DLD1 (cell line): ENCODE data around the gene PDE3B.
"Not testable (repeated sequence)": the region's sequence is repeated elsewhere in the genome, so short reads cannot be mapped to it uniquely, and the experiment has no call there.

Experiments used
- in situ Hi-C: cut with HindIII; loops from 2 replicates; pipeline ENCODE4 v1.10.0; 2017; ENCODE audit warnings: low sequenced_read_pairs

The PDE3B gene

GRCh38 chr11:14789879-14790484 is 146.4 kb downstream of the PDE3B start:
- in situ Hi-C loops = no loop called here

- in situ Hi-C loops = no loop called here
Measured at GRCh38 chr11:14793546-14793945, 149.9 kb downstream of the PDE3B start.

DNA sequence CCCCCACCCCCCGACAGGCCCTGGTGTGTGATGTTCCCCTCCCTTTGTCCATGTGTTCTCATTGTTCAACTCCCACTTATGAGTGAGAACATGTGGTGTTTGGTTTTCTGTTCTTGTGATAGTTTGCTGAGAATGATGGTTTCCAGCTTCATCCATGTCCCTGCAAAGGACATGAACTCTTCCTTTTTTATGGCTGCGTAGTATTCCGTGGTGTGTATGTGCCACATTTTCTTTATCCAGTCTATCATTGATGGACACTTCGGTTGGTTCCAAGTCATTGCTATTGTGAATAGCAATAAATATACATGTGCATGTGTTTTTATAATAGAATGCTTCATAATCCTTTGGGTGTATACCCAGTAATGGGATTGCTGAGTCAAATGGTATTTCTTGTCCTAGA is 152.4 kb downstream of the PDE3B start:
- in situ Hi-C loops = not testable (repeated sequence)

GRCh38 chr11:14803846-14804245 is 160.2 kb downstream of the PDE3B start:
- in situ Hi-C loops = no loop called here

- in situ Hi-C loops = no loop called here
Measured at GRCh38 chr11:14809466-14809865, 165.9 kb downstream of the PDE3B start.

- in situ Hi-C loops = no loop called here
Measured at GRCh38 chr11:14812757-14813156, 169.2 kb downstream of the PDE3B start.

DNA sequence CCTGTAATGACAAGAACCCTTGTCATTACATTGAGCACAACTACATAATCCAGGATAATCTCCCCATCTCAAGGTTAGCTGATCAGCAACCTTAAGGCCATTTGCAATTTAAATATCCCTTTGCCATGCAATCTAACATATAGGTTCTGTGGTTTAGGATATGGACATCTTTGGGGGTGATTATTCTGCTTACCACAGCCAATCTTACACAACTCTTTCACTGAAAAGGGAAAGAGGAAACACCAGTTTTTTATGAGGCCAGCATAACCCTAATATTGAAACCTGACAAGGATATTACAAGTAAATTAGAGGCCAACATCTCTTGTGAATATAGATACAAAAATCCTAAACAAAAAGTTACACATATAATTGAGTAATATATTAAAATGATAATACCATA is 169.9 kb downstream of the PDE3B start:
- in situ Hi-C loops = no loop called here

DNA sequence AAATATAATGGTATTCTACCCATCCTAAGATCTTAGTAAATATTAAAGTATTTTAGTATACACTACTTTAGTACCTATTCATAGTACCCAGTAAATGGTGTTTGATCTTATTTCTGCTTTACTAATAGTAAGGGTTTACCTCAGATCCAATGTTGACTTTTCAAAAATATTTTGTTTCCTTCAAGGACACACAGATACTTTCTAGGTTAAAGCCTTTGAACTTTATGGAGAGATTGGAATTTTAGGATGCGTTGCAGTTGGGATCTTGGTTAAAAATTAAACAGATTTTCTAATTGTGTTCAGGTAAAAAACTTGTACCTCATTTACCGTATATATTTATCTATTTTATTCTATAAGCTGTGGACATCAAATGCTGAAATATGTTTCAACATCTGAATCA is 175.2 kb downstream of the PDE3B start:
- in situ Hi-C loops = no loop called here

DNA sequence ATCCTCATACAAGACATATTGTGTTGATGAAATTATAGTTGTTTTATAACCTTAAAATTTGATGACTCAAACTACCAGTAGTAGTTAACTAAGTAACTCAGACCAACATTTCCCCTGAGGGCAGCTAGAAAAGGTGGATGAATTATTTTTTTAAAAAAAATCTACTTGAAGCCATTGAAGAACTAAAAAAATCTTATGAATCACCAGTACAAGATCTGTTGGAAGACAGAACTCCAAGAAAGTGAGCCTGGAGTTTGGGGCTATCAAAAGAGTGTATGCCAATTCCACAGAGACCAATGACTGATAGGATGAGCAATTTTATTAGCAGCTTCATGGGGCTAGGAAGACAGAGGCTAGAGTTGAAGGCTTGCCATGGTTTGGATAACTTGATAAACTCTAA is 176.0 kb downstream of the PDE3B start:
- in situ Hi-C loops = no loop called here

GRCh38 chr11:14821031-14821430 is 177.4 kb downstream of the PDE3B start:
- in situ Hi-C loops = no loop called here

- in situ Hi-C loops = no loop called here
Measured at GRCh38 chr11:14826600-14826999, 183.0 kb downstream of the PDE3B start.

DNA sequence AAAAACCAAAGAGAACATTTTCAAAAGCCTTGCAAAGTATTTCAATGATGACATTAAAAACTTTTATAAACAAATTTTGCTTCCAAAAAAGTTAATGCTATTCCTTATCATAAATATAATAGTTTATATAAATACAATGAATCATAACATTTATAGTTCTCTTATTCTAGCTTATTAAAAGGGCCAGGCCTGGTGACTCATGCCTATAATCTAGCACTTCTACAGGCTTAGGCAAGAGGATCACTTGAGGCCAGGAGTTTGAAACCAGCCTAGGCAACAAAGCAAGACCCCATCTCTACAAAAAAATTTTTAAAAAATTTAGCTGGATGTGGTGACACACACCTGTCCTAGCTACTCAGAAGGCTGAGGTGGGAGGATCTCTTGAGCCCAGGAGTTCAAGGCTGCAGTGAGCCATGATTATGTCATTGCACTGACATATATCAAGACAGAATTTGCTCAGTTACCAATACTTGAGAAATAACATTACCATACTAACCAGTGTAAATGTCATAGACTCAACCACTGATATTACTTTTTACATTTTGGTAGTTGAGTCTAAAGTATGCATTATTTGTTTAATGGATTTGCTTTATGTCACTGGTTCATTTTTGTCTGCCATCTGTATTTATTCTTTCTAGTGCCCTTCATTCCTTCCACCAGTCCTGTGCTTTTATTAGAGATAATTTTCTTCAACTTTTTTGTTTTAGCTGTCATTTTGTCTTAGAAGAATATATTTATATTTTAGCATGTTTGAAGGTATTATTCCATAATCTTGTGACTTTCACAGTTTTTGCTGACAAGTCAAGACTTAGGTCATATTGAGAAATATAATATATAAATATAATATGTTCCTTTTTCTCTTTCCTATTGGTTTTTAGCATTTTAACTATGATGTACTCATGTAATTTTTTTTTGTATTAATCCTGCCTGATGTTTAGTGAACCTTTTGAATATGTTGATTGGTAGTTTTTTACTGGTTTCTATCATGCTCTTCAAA is 192.2 kb downstream of the PDE3B start:
- in situ Hi-C loops = no loop called here

DNA sequence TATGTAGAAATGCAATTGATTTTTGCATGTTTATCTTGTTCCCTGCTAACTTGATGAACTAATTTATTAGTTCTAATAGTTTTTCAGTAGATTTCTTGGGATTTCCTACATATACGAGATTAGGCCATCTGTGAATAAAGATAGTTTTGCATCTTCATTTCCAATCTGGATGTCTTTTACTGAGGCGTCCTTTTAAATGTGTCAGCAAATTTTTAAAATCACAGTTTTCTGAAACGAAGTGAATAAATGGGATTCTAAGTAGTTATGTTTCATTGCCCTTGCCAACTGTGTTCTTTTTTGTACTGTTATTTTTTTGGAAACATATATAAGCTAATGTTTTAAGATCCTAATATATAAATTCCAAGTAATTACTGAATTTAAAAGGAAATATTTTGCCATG is 198.4 kb downstream of the PDE3B start:
- in situ Hi-C loops = no loop called here

GRCh38 chr11:14852571-14853177 is 209.1 kb downstream of the PDE3B start:
- in situ Hi-C loops = no loop called here

- in situ Hi-C loops = no loop called here
Measured at GRCh38 chr11:14854057-14854456, 210.5 kb downstream of the PDE3B start.

DNA sequence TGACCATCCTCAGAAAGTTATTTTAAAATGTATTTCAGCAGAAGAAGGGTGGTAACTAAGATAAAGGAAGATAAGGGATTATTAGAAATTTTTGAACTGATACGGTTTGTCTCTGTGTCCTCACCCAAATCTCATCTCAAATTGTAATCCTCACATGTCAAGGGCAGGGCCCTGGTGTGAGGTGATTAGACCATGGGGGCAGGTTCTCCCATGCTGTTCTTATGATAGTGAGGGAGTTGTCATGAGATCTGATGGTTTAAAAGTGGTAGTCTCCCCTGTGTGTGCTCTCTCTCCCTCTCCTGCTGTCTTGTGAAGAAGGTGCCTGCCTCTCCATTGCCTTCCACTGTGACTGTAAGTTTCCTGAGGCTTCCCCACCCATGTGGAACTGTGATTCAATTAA is 212.3 kb downstream of the PDE3B start:
- in situ Hi-C loops = no loop called here

DNA sequence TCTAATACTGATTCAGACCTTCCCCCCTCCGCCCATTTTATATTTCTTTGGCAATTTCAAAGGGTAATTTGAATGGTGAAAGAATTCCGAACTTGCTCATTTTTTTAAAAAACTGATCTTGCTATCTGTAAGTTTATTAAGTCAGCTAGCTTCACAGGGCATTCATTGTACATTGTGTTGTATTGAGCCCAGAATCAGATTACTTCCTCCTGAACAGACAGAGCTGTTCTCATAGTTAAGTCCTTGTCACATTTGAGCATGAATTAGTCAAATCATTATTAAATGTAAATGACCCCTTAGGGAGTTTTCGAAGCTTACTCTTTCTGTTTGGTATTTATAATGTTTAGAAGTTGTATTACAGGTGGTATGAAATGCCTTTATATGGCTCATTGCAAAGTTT is 214.0 kb downstream of the PDE3B start:
- in situ Hi-C loops = no loop called here

DNA sequence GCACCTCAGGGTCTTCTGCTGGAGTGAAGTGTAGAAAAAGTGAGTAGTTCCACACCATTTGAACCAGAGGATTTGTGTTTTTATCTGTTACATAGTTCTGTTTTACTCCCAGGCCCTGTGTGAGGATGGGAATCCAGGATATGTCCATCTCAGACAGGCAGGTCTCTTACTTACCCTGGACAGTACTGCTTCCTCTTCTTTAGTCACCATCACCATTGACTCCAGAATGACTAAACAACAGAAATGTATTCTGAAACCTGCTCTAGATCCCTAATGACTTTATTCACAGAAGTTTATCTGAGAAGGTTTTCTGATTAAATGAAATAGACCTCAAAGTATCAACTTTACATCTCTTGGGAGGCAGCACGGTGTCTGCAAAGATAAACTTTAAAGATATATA is 214.8 kb downstream of the PDE3B start:
- in situ Hi-C loops = no loop called here

DNA sequence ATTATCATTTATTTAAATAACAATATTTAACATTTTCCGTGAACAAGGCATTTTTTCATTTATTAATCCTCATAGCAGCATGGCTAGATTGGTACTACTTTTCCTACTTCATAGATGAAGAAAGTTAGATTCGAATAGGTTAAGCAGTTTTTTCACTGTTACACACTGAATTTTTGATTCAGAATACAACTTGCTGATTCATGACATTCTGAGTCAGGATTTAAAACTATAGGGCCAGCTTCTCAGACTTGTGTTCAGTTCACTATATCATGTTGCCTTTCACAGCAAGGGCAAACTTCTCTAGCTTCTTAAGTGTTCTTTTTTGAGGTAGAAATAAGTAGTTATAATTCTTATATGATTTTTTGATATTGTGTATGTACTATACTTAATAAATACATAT is 216.9 kb downstream of the PDE3B start:
- in situ Hi-C loops = no loop called here

- in situ Hi-C loops = no loop called here
Measured at GRCh38 chr11:14861680-14862079, 218.1 kb downstream of the PDE3B start.

- in situ Hi-C loops = not testable (repeated sequence)
Measured at GRCh38 chr11:14863775-14864174, 220.2 kb downstream of the PDE3B start.

DNA sequence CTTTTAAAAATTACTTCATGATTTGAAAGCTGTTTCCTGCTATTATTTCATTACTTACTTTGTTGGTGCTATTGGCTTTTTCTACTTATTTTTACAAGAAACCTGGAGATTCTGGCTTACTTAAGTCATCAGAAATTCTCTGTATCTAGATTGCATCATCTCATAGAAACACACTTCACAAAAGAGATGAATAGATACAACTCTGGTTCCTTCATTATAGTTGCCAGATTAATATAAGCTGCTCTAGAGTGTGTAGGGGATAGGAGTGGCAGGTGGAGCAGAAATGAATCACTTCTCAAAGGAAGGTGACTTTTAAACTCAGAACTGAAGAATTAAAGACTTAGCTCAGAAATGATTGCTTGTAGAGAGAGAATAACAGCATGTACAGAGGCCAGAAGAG is 228.4 kb downstream of the PDE3B start:
- in situ Hi-C loops = no loop called here
